ENCODE measurements around the gene COG5.

The COG5 gene

GRCh38 chr7:107187774-107188173 lies 375.9 kb downstream of the COG5 start (continued):
- no peak for TF ChIP-seq ISL1 (CRISPR knock-in tag; IDR thresholded peaks at IDR 0.05)
- no peak for TF ChIP-seq TCF4 (CRISPR knock-in tag; IDR thresholded peaks at IDR 0.05; ENCODE audit: borderline replicate concordance)
- TF ChIP-seq, protein P1, sequence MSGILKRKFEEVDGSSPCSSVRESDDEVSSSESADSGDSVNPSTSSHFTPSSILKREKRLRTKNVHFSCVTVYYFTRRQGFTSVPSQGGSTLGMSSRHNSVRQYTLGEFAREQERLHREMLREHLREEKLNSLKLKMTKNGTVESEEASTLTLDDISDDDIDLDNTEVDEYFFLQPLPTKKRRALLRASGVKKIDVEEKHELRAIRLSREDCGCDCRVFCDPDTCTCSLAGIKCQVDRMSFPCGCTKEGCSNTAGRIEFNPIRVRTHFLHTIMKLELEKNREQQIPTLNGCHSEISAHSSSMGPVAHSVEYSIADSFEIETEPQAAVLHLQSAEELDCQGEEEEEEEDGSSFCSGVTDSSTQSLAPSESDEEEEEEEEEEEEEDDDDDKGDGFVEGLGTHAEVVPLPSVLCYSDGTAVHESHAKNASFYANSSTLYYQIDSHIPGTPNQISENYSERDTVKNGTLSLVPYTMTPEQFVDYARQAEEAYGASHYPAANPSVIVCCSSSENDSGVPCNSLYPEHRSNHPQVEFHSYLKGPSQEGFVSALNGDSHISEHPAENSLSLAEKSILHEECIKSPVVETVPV (CRISPR knock-in tag; IDR thresholded peaks at IDR 0.05): no peak
- no peak for TF ChIP-seq TOX (CRISPR knock-in tag; IDR thresholded peaks at IDR 0.05; ENCODE audit: borderline replicate concordance)
- TF ChIP-seq GLIS3 (CRISPR knock-in tag; IDR thresholded peaks at IDR 0.05): no peak

DNA sequence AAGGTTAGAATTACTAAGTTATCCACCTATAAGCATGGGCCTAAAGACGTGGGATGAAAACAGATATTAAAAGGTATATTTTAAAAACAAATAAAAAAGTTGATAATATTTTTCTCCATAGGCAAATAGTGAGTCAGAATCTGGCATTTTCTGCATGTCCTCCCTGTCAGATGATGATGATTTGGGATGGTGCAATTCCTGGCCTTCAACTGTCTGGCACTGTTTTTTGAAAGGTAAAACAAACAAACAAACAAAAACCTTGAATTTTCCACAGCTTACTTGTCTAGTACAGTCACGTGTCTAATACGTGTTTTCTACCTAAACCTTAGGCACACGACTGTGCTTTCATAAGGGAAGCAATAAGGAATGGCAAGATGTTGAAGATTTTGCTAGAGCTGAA lies 377.5 kb downstream of the COG5 start:
- no peak for TF ChIP-seq ZFP30 (CRISPR knock-in tag; IDR thresholded peaks at IDR 0.05)
- TF ChIP-seq, protein P1 (CRISPR knock-in tag; IDR thresholded peaks at IDR 0.05): no peak
- TF ChIP-seq BACH2 (CRISPR knock-in tag; IDR thresholded peaks at IDR 0.05; ENCODE audit: borderline replicate concordance): no peak
- no peak for TF ChIP-seq OSR1 (CRISPR knock-in tag; IDR thresholded peaks at IDR 0.05)
- TF ChIP-seq PPARA (CRISPR knock-in tag; IDR thresholded peaks at IDR 0.05; ENCODE audit: borderline replicate concordance): no peak
- no peak for TF ChIP-seq SNAI2 (CRISPR knock-in tag; IDR thresholded peaks at IDR 0.05)
- no peak for TF ChIP-seq TOX (CRISPR knock-in tag; IDR thresholded peaks at IDR 0.05; ENCODE audit: borderline replicate concordance)
- no peak for TF ChIP-seq ARNTL (CRISPR knock-in tag; IDR thresholded peaks at IDR 0.05; ENCODE audit: borderline replicate concordance, low read depth)
- no peak for TF ChIP-seq CSDC2 (CRISPR knock-in tag; IDR thresholded peaks at IDR 0.05)
- TF ChIP-seq RARB (CRISPR knock-in tag; IDR thresholded peaks at IDR 0.05): no peak
- TF ChIP-seq ISL1 (CRISPR knock-in tag; IDR thresholded peaks at IDR 0.05): no peak
- TF ChIP-seq ZC3H10 (CRISPR knock-in tag; IDR thresholded peaks at IDR 0.05): no peak
- TF ChIP-seq ZFP3 (CRISPR knock-in tag; IDR thresholded peaks at IDR 0.05): no peak
- TF ChIP-seq, protein P2, sequence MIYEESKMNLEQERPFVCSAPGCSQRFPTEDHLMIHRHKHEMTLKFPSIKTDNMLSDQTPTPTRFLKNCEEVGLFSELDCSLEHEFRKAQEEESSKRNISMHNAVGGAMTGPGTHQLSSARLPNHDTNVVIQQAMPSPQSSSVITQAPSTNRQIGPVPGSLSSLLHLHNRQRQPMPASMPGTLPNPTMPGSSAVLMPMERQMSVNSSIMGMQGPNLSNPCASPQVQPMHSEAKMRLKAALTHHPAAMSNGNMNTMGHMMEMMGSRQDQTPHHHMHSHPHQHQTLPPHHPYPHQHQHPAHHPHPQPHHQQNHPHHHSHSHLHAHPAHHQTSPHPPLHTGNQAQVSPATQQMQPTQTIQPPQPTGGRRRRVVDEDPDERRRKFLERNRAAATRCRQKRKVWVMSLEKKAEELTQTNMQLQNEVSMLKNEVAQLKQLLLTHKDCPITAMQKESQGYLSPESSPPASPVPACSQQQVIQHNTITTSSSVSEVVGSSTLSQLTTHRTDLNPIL (CRISPR knock-in tag; IDR thresholded peaks at IDR 0.05; ENCODE audit: low read depth): no peak
- TF ChIP-seq ESRRG (CRISPR knock-in tag; IDR thresholded peaks at IDR 0.05): no peak
- TF ChIP-seq POU6F1 (CRISPR knock-in tag; IDR thresholded peaks at IDR 0.05; ENCODE audit: borderline replicate concordance, low read depth): no peak
- no peak for TF ChIP-seq ZNF565 (CRISPR knock-in tag; conservative IDR thresholded peaks at IDR 0.05; ENCODE audit: low read depth)
- TF ChIP-seq PATZ1 (CRISPR knock-in tag; IDR thresholded peaks at IDR 0.05; ENCODE audit: borderline replicate concordance): no peak
- no peak for TF ChIP-seq GLIS3 (CRISPR knock-in tag; IDR thresholded peaks at IDR 0.05)
- TF ChIP-seq ZNF70 (CRISPR knock-in tag; IDR thresholded peaks at IDR 0.05): no peak

GRCh38 chr7:107185716-107186115 lies 378.0 kb downstream of the COG5 start:
- ATAC-seq: no peak
- TF ChIP-seq ARNTL (CRISPR knock-in tag; IDR thresholded peaks at IDR 0.05; ENCODE audit: borderline replicate concordance, low read depth) (no peak), ZC3H10 (CRISPR knock-in tag; IDR thresholded peaks at IDR 0.05) (no peak), BACH2 (CRISPR knock-in tag; IDR thresholded peaks at IDR 0.05; ENCODE audit: borderline replicate concordance) (no peak), PPARA (CRISPR knock-in tag; IDR thresholded peaks at IDR 0.05; ENCODE audit: borderline replicate concordance) (no peak), PATZ1 (CRISPR knock-in tag; IDR thresholded peaks at IDR 0.05; ENCODE audit: borderline replicate concordance) (no peak), ZFP3 (CRISPR knock-in tag; IDR thresholded peaks at IDR 0.05) (no peak), ESRRG (CRISPR knock-in tag; IDR thresholded peaks at IDR 0.05) (no peak), ZFP30 (CRISPR knock-in tag; IDR thresholded peaks at IDR 0.05) (no peak), ZNF70 (CRISPR knock-in tag; IDR thresholded peaks at IDR 0.05) (no peak), TOX (CRISPR knock-in tag; IDR thresholded peaks at IDR 0.05; ENCODE audit: borderline replicate concordance) (no peak), ZNF8 (CRISPR knock-in tag; IDR thresholded peaks at IDR 0.05) (no peak)
- TF ChIP-seq, protein P1 (CRISPR knock-in tag; IDR thresholded peaks at IDR 0.05): no peak
- TF ChIP-seq, protein P3, sequence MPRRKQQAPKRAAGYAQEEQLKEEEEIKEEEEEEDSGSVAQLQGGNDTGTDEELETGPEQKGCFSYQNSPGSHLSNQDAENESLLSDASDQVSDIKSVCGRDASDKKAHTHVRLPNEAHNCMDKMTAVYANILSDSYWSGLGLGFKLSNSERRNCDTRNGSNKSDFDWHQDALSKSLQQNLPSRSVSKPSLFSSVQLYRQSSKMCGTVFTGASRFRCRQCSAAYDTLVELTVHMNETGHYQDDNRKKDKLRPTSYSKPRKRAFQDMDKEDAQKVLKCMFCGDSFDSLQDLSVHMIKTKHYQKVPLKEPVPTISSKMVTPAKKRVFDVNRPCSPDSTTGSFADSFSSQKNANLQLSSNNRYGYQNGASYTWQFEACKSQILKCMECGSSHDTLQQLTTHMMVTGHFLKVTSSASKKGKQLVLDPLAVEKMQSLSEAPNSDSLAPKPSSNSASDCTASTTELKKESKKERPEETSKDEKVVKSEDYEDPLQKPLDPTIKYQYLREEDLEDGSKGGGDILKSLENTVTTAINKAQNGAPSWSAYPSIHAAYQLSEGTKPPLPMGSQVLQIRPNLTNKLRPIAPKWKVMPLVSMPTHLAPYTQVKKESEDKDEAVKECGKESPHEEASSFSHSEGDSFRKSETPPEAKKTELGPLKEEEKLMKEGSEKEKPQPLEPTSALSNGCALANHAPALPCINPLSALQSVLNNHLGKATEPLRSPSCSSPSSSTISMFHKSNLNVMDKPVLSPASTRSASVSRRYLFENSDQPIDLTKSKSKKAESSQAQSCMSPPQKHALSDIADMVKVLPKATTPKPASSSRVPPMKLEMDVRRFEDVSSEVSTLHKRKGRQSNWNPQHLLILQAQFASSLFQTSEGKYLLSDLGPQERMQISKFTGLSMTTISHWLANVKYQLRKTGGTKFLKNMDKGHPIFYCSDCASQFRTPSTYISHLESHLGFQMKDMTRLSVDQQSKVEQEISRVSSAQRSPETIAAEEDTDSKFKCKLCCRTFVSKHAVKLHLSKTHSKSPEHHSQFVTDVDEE (CRISPR knock-in tag; IDR thresholded peaks at IDR 0.05): no peak

More for the DNA sequence above, 377.5 kb downstream of the COG5 start:
- no peak for ATAC-seq
